Panc1 (cell line): ENCODE measurements around the gene GRIFIN. TPM values are rescaled to one million over a fixed set of nuclear protein-coding genes. Genes with fewer than 3 reads are reported as not detected.

Experiments used
- ATAC-seq: fragments of 200-7000 bp; cut with Tn5 transposase; 2 replicates; pipeline ENCODE4 v1.9.1; 2020; ENCODE audit warnings: mild to moderate bottlenecking, moderate library complexity
- BruUV-seq: library from RNA; stranded (reverse); fragments of 400-500 nt; replicated peaks from 2 replicates; lab custom pipeline; 2021; lab: Mats Ljungman, UMichigan
- CTCF ChIA-PET: fragments of 300-600 bp; sonication (Branson Sonifier 250); formaldehyde crosslinking; loops from one replicate; lab custom pipeline; 2022; ENCODE audit warnings: antibody characterized with exemption; lab: Charles Lee
- POLR2A ChIA-PET: fragments of 300-600 bp; sonication (Branson Sonifier 250); formaldehyde crosslinking; loops from one replicate; lab custom pipeline; 2022; ENCODE audit warnings: antibody characterized with exemption; lab: Charles Lee
- DNase-seq: peaks from one replicate; pipeline ENCODE4 v3.0.0-alpha.2; 2010; ENCODE audit warnings: low read depth, low spot score
- H3K27ac ChIP-seq: 2 replicates; pipeline ENCODE4 v1.5.1; 2011; ENCODE audit warnings: mild to moderate bottlenecking, low read length, inconsistent platforms
- H3K27me3 ChIP-seq: fragments of 200-500 bp; sonication (Bioruptor generic); 2 replicates; pipeline ENCODE4 v1.6.0; 2014; ENCODE audit warnings: low read length, inconsistent platforms; ENCODE audit not compliant: control insufficient read depth, insufficient read depth
- H3K36me3 ChIP-seq: fragments of 200-500 bp; sonication (Bioruptor generic); 2 replicates; pipeline ENCODE4 v1.5.1; 2014; ENCODE audit warnings: inconsistent platforms, mild to moderate bottlenecking, low read length, moderate library complexity; ENCODE audit not compliant: control insufficient read depth, insufficient read depth
- H3K4me1 ChIP-seq: 2 replicates; pipeline ENCODE4 v1.5.1; 2011; ENCODE audit warnings: inconsistent platforms, mild to moderate bottlenecking, low read length, moderate library complexity; ENCODE audit not compliant: control insufficient read depth, insufficient read depth
- H3K4me3 ChIP-seq, 2 experiments: 2 replicates each; pipeline ENCODE4 v1.5.1; 2011 to 2012; ENCODE audit warnings: low read depth in 2 of 2, low read length in 2 of 2, mild to moderate bottlenecking in 2 of 2, inconsistent platforms in 1 of 2, moderate library complexity in 1 of 2
- H3K9me3 ChIP-seq: fragments of 200-500 bp; sonication (Bioruptor generic); 2 replicates; pipeline ENCODE4 v1.5.1; 2014; ENCODE audit warnings: low read depth, mild to moderate bottlenecking, inconsistent platforms, low read length, moderate library complexity; ENCODE audit not compliant: control insufficient read depth, insufficient read depth
- POLR2AphosphoS5 ChIP-seq: IDR thresholded peaks from 2 replicates; pipeline ENCODE4 v1.6.1; 2012; ENCODE audit warnings: mild to moderate bottlenecking, low read depth, low read length, moderate library complexity
- SIN3A ChIP-seq: IDR thresholded peaks from 2 replicates; pipeline ENCODE4 v1.6.1; 2012; ENCODE audit warnings: low read depth, mild to moderate bottlenecking, low read length, moderate library complexity, borderline replicate concordance; ENCODE audit not compliant: insufficient read depth
- TCF7L2 ChIP-seq: IDR thresholded peaks from 2 replicates; pipeline ENCODE4 v1.6.1; 2011; ENCODE audit warnings: mild to moderate bottlenecking, low read depth, low read length, inconsistent platforms
- in situ Hi-C: cut with HindIII; loops from 2 replicates; pipeline ENCODE4 v1.10.0; 2016; ENCODE audit warnings: low sequenced_read_pairs, low pct_unique_long_range_greater_than_20kb
- intact Hi-C: fragments of 100-400 bp; cut with micrococcal nuclease; formaldehyde crosslinking; loops from one replicate; pipeline ENCODE4 v1.10.0; 2022; ENCODE audit not compliant: unreplicated experiment
- total RNA-seq: library from RNA; stranded (reverse); gene quantifications from one replicate; pipeline ENCODE4 v1.2.1, GENCODE V29; 2021; ENCODE audit not compliant: unreplicated experiment
- TF ChIP-seq, protein P1 (sequence below): fragments of 450-650 bp; IDR thresholded peaks from 2 replicates; pipeline ENCODE4 v1.5.1; 2017; ENCODE audit warnings: mild to moderate bottlenecking
- TF ChIP-seq, protein P2 (sequence below), 2 experiments: IDR thresholded peaks; 2 replicates each; pipeline ENCODE4 v1.6.1; 2011 to 2012; ENCODE audit warnings: low read depth in 2 of 2, control low read depth in 1 of 2, low read length in 1 of 2, mild to moderate bottlenecking in 1 of 2, moderate library complexity in 1 of 2; ENCODE audit not compliant: insufficient read depth in 1 of 2

GRIFIN gene
- total RNA-seq, 1 experiment from 2014 or later: not detected

DNA sequence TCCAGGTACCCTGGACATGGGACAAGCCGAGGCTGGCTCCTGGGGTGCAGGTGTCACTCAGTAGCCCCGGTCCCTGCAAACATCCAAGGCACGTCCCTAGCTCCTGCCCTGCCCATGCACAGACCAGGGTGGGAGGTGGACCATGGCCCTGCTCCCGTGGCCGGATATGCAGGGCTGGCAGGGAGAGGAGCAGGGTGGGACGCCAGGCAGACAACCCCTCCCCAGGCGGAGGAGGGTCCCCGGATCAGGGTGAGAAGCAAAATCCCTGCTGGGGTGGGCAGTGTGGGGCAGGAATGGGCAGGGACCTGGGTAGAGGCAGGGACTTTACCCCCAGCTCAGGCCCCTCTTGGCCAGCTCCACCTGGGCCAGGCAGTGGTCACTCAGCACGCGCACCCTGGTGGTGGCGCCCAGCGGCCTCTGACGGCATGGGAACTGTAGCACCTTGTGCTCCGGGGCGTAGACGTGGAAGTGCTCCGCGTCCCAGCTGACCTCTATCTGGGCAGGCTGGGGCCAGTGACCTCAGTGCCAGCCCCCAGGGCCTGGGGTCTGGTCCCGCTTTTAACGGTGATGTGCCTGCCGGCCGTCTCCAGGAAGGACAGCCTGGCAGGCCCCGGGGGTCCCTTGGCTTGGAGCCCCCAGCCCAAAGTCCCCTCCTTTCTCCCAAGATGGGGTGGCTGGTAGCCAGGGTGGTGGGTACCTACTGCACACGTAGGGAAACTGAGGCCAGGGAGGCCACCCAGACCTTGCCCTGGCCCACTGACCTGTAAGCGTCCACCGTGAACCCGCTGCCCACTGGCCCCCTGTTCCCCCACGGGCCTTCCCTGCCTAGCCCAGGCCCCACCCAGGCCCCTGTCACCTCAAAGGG is 1.2 kb downstream of the GRIFIN start:
- H3K27ac ChIP-seq: no peak overlapping the region
- H3K9me3 ChIP-seq: no peaks in the 10 kb centered on the region
- POLR2A ChIA-PET: no interaction called here
- no peaks in the 10 kb centered on the region for H3K27me3 ChIP-seq
- BruUV-seq: no TSS peak
- TF ChIP-seq TCF7L2: no peak
- TF ChIP-seq, protein P1, sequence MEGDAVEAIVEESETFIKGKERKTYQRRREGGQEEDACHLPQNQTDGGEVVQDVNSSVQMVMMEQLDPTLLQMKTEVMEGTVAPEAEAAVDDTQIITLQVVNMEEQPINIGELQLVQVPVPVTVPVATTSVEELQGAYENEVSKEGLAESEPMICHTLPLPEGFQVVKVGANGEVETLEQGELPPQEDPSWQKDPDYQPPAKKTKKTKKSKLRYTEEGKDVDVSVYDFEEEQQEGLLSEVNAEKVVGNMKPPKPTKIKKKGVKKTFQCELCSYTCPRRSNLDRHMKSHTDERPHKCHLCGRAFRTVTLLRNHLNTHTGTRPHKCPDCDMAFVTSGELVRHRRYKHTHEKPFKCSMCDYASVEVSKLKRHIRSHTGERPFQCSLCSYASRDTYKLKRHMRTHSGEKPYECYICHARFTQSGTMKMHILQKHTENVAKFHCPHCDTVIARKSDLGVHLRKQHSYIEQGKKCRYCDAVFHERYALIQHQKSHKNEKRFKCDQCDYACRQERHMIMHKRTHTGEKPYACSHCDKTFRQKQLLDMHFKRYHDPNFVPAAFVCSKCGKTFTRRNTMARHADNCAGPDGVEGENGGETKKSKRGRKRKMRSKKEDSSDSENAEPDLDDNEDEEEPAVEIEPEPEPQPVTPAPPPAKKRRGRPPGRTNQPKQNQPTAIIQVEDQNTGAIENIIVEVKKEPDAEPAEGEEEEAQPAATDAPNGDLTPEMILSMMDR: peak; percentile 48
- in situ Hi-C loops: no loop called here
- H3K36me3 ChIP-seq: no peaks in the 10 kb centered on the region
- intact Hi-C loops: loop anchor here (5.0 kb wide), 1 partner anchor 47 kb away; no protein-coding TSS in a partner anchor
- no peak for DNase-seq
- ATAC-seq: no peak
- H3K4me1 ChIP-seq: peaks cover 25% of the 10 kb centered on the region
- H3K4me3 ChIP-seq: no peak overlapping the region
- CTCF ChIA-PET: interaction anchor here (0.5 to 1.1 kb wide), 5 partner anchors 24 to 142 kb away, joined by 3 to 6 read pairs (median 5); no protein-coding TSS in a partner anchor

DNA sequence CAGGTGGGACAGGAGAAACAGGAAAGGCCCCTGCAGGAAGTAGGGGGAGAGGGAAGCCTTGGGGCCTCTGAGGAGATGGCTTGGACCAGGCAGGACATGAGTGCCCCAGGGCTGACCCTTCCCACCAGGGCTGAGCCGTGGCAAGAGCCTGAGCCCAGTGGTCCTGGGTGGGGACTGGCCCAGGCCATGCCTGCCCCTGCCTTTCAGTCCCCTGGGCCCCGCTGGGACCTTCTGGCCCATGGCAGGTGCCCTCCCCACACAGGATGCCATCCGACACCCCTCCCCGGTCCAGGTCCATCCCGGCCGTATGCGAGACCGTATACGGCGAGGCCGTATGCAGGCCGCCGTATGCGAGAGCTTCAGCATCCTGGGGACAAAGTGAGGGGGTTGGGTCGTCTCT is 2.0 kb downstream of the GRIFIN start:
- TF ChIP-seq, protein P1: no peak
- TF ChIP-seq, protein P2, sequence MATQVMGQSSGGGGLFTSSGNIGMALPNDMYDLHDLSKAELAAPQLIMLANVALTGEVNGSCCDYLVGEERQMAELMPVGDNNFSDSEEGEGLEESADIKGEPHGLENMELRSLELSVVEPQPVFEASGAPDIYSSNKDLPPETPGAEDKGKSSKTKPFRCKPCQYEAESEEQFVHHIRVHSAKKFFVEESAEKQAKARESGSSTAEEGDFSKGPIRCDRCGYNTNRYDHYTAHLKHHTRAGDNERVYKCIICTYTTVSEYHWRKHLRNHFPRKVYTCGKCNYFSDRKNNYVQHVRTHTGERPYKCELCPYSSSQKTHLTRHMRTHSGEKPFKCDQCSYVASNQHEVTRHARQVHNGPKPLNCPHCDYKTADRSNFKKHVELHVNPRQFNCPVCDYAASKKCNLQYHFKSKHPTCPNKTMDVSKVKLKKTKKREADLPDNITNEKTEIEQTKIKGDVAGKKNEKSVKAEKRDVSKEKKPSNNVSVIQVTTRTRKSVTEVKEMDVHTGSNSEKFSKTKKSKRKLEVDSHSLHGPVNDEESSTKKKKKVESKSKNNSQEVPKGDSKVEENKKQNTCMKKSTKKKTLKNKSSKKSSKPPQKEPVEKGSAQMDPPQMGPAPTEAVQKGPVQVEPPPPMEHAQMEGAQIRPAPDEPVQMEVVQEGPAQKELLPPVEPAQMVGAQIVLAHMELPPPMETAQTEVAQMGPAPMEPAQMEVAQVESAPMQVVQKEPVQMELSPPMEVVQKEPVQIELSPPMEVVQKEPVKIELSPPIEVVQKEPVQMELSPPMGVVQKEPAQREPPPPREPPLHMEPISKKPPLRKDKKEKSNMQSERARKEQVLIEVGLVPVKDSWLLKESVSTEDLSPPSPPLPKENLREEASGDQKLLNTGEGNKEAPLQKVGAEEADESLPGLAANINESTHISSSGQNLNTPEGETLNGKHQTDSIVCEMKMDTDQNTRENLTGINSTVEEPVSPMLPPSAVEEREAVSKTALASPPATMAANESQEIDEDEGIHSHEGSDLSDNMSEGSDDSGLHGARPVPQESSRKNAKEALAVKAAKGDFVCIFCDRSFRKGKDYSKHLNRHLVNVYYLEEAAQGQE (IDR thresholded peaks at IDR 0.05; ENCODE audit: insufficient read depth in 1 of 2, low read depth in 2 of 2, low read length in 1 of 2): no peak
- TF ChIP-seq SIN3A (no peak), POLR2AphosphoS5 (no peak), TCF7L2 (no peak)

More for the DNA sequence above, 2.0 kb downstream of the GRIFIN start:
- Histone ChIP-seq H3K27me3 (no peaks in the 10 kb centered on the region), H3K9me3 (no peaks in the 10 kb centered on the region), H3K4me3 (no peak overlapping the region), H3K36me3 (no peaks in the 10 kb centered on the region), H3K27ac (no peak overlapping the region), H3K4me1 (peaks cover 25% of the 10 kb centered on the region)
- CTCF ChIA-PET: interaction anchor here (0.9 to 1.1 kb wide), 2 partner anchors 23 to 25 kb away, joined by 5 to 6 read pairs; no protein-coding TSS in a partner anchor
- DNase-seq: no peak
- no peak for ATAC-seq
- POLR2A ChIA-PET: no interaction called here
- intact Hi-C loops: no loop called here
- no TSS peak for BruUV-seq
- in situ Hi-C loops: no loop called here
